Measurements from ENCODE around the gene FRMD3. TPM values are rescaled to one million over a fixed set of nuclear protein-coding genes. Genes with fewer than 3 reads are reported as not detected.

The FRMD3 gene
- total and polyA plus RNA-seq, 8 donors, result 1.3 to 18.0 (median 4.1) TPM

GRCh38 chr9:83388346-83388745, 149.9 kb downstream of the FRMD3 start:
- 57 to 83% (median 70%) methylated on average over 1 of the region's 1 CpG for WGBS, 5 donors
- TF ChIP-seq CTCF (IDR thresholded peaks at IDR 0.05) (no peak), EP300 (IDR thresholded peaks at IDR 0.05) (no peak), POLR2AphosphoS5 (IDR thresholded peaks at IDR 0.05) (no peak), POLR2A (IDR thresholded peaks at IDR 0.05) (no peak)
- Histone ChIP-seq H3K4me1 (no peaks in the 10 kb centered on the region), H3K27ac (no peak overlapping the region), H3K36me3 (no peaks in the 10 kb centered on the region), H3K9me3 (peaks cover 0 to 8% (median 0%) of the 10 kb centered on the region in 4 donors), H3K4me3 (no peak overlapping the region), H3K27me3 (no peaks in the 10 kb centered on the region)
- DNase-seq, result no peak
- intact Hi-C loops (cut with DNase I; ENCODE audit: low total_unique reads), result no loop called here

GRCh38 chr9:83387401-83388185, 150.6 kb downstream of the FRMD3 start:
- peaks cover 0 to 8% (median 3%) of the 10 kb centered on the region in 4 donors for H3K9me3 ChIP-seq
- no peak overlapping the region for H3K27ac ChIP-seq
- H3K4me1 ChIP-seq, result no peaks in the 10 kb centered on the region
- TF ChIP-seq POLR2AphosphoS5 (IDR thresholded peaks at IDR 0.05) (no peak), POLR2A (IDR thresholded peaks at IDR 0.05) (no peak), CTCF (IDR thresholded peaks at IDR 0.05) (no peak), EP300 (IDR thresholded peaks at IDR 0.05) (no peak)
- no peak overlapping the region for H3K4me3 ChIP-seq
- H3K36me3 ChIP-seq, result no peaks in the 10 kb centered on the region
- DNase-seq, result peak in 1 of 2 donors; percentile 18
- no peaks in the 10 kb centered on the region for H3K27me3 ChIP-seq
- intact Hi-C loops (cut with DNase I; ENCODE audit: low total_unique reads), result no loop called here
- WGBS, 5 donors, result 61 to 80% (median 79%) methylated on average over 7 of the region's 7 CpGs

- intact Hi-C loops (cut with DNase I; ENCODE audit: low total_unique reads), result no loop called here
Measured at GRCh38 chr9:83385317-83385716, 152.9 kb downstream of the FRMD3 start.

GRCh38 chr9:83384214-83384613, 154.0 kb downstream of the FRMD3 start:
- no peak overlapping the region for H3K4me3 ChIP-seq
- peak in 1 of 2 donors; percentile 20 for DNase-seq
- 48 to 73% (median 64%) methylated on average over 3 of the region's 3 CpGs for WGBS, 5 donors

More at GRCh38 chr9:83385317-83385716, 152.9 kb downstream of the FRMD3 start:
- no peaks in the 10 kb centered on the region for H3K27me3 ChIP-seq
- DNase-seq, result no peak
- no peak overlapping the region for H3K4me3 ChIP-seq
- H3K27ac ChIP-seq, result no peak overlapping the region
- H3K36me3 ChIP-seq, result no peaks in the 10 kb centered on the region
- TF ChIP-seq POLR2A (IDR thresholded peaks at IDR 0.05), result no peak
- TF ChIP-seq POLR2AphosphoS5 (IDR thresholded peaks at IDR 0.05), result no peak
- TF ChIP-seq CTCF (IDR thresholded peaks at IDR 0.05), result no peak
- TF ChIP-seq EP300 (IDR thresholded peaks at IDR 0.05), result no peak
- WGBS, 5 donors, result 44 to 73% (median 56%) methylated on average over 2 of the region's 2 CpGs
- no peaks in the 10 kb centered on the region for H3K4me1 ChIP-seq
- peaks cover 0 to 8% (median 3%) of the 10 kb centered on the region in 4 donors for H3K9me3 ChIP-seq

More at GRCh38 chr9:83384214-83384613, 154.0 kb downstream of the FRMD3 start:
- Histone ChIP-seq H3K27me3 (no peaks in the 10 kb centered on the region), H3K9me3 (peaks cover 0 to 8% (median 3%) of the 10 kb centered on the region in 4 donors), H3K4me1 (no peaks in the 10 kb centered on the region), H3K36me3 (no peaks in the 10 kb centered on the region), H3K27ac (no peak overlapping the region)
- TF ChIP-seq POLR2A (IDR thresholded peaks at IDR 0.05) (no peak), CTCF (IDR thresholded peaks at IDR 0.05) (no peak), EP300 (IDR thresholded peaks at IDR 0.05) (no peak), POLR2AphosphoS5 (IDR thresholded peaks at IDR 0.05) (no peak)
- intact Hi-C loops (cut with DNase I; ENCODE audit: low total_unique reads), result no loop called here
